HEK293 (cell line): ENCODE results near the gene S100A14.
A peak's percentile ranks its signal among the peaks of the same experiment; 100 is the strongest.

Experiments used
- BCL11B ChIP-seq: fragments of 450-650 bp; formaldehyde crosslinking; IDR thresholded peaks from 2 replicates; pipeline ENCODE4 v1.5.1; 2016; ENCODE audit warnings: low read depth, missing biosample characterization, missing genetic modification characterization
- HOXA7 ChIP-seq: sonication (generic); formaldehyde crosslinking; IDR thresholded peaks from 2 replicates; pipeline ENCODE4 v1.8.1; 2022; ENCODE audit warnings: missing genetic modification reagents, borderline replicate concordance
- INSM2 ChIP-seq: fragments of 450-650 bp; formaldehyde crosslinking; IDR thresholded peaks from 2 replicates; pipeline ENCODE4 v1.5.1; 2016; ENCODE audit warnings: missing biosample characterization, missing genetic modification characterization
- KLF8 ChIP-seq: fragments of 450-650 bp; formaldehyde crosslinking; IDR thresholded peaks from 2 replicates; pipeline ENCODE4 v1.5.1; 2016; ENCODE audit warnings: missing biosample characterization, missing genetic modification characterization
- OSR2 ChIP-seq: fragments of 450-650 bp; formaldehyde crosslinking; IDR thresholded peaks from 2 replicates; pipeline ENCODE4 v1.5.1; 2016; ENCODE audit warnings: missing biosample characterization, missing genetic modification characterization
- PRDM10 ChIP-seq: fragments of 450-650 bp; formaldehyde crosslinking; IDR thresholded peaks from 2 replicates; pipeline ENCODE4 v1.5.1; 2016; ENCODE audit warnings: missing biosample characterization, missing genetic modification characterization
- PRDM6 ChIP-seq: fragments of 450-650 bp; formaldehyde crosslinking; IDR thresholded peaks from 2 replicates; pipeline ENCODE4 v1.5.1; 2017; ENCODE audit warnings: missing biosample characterization, missing genetic modification characterization
- SP7 ChIP-seq: fragments of 450-650 bp; formaldehyde crosslinking; IDR thresholded peaks from 2 replicates; pipeline ENCODE4 v1.5.1; 2016; ENCODE audit warnings: missing biosample characterization, missing genetic modification characterization
- ZBTB10 ChIP-seq: fragments of 450-650 bp; formaldehyde crosslinking; IDR thresholded peaks from 2 replicates; pipeline ENCODE4 v1.5.1; 2016; ENCODE audit warnings: missing biosample characterization, missing genetic modification characterization
- ZNF138 ChIP-seq: fragments of 450-650 bp; formaldehyde crosslinking; IDR thresholded peaks from 2 replicates; pipeline ENCODE4 v1.5.1; 2016; ENCODE audit warnings: missing biosample characterization, missing genetic modification characterization, borderline replicate concordance
- ZNF140 ChIP-seq: fragments of 450-650 bp; formaldehyde crosslinking; IDR thresholded peaks from 2 replicates; pipeline ENCODE4 v1.5.1; 2016; ENCODE audit warnings: missing biosample characterization, missing genetic modification characterization
- ZNF19 ChIP-seq: fragments of 450-650 bp; formaldehyde crosslinking; IDR thresholded peaks from 2 replicates; pipeline ENCODE4; 2016; ENCODE audit warnings: missing biosample characterization, missing genetic modification characterization, low read depth
- ZNF24 ChIP-seq: fragments of 450-650 bp; formaldehyde crosslinking; IDR thresholded peaks from 2 replicates; pipeline ENCODE4 v1.5.1; 2016; ENCODE audit warnings: missing biosample characterization, missing genetic modification characterization
- ZNF26 ChIP-seq: fragments of 450-650 bp; formaldehyde crosslinking; IDR thresholded peaks from 2 replicates; pipeline ENCODE4 v1.5.1; 2016; ENCODE audit warnings: missing biosample characterization, missing genetic modification characterization
- ZNF274 ChIP-seq, 2 experiments: fragments of 200-500 bp in 1 of 2; fragments of 450-650 bp in 1 of 2; sonication (Bioruptor generic) in 1 of 2; formaldehyde crosslinking in 1 of 2; IDR thresholded peaks; 2 replicates each; pipeline versions ENCODE4 v1.5.1 to v1.6.1; 2014 to 2016; ENCODE audit warnings: borderline replicate concordance in 1 of 2, inconsistent platforms in 1 of 2, low read length in 1 of 2, missing biosample characterization in 1 of 2, missing genetic modification characterization in 1 of 2
- ZNF302 ChIP-seq: fragments of 450-650 bp; formaldehyde crosslinking; IDR thresholded peaks from 2 replicates; pipeline ENCODE4 v1.5.1; 2016; ENCODE audit warnings: missing biosample characterization, missing genetic modification characterization, low read depth
- ZNF311 ChIP-seq: fragments of 450-650 bp; formaldehyde crosslinking; IDR thresholded peaks from 2 replicates; pipeline ENCODE4 v1.5.1; 2017; ENCODE audit warnings: missing biosample characterization, missing genetic modification characterization, borderline replicate concordance
- ZNF354C ChIP-seq: fragments of 450-650 bp; formaldehyde crosslinking; IDR thresholded peaks from 2 replicates; pipeline ENCODE4 v1.5.1; 2016; ENCODE audit warnings: missing biosample characterization, missing genetic modification characterization, low read depth, borderline replicate concordance
- ZNF423 ChIP-seq: fragments of 450-650 bp; formaldehyde crosslinking; IDR thresholded peaks from 2 replicates; pipeline ENCODE4 v1.5.1; 2016; ENCODE audit warnings: missing biosample characterization, missing genetic modification characterization
- ZNF544 ChIP-seq: fragments of 450-650 bp; formaldehyde crosslinking; IDR thresholded peaks from 2 replicates; pipeline ENCODE4 v1.5.0; 2017; ENCODE audit warnings: missing biosample characterization, missing genetic modification characterization
- ZNF571 ChIP-seq: fragments of 450-650 bp; formaldehyde crosslinking; IDR thresholded peaks from 2 replicates; pipeline ENCODE4 v1.5.0; 2017; ENCODE audit warnings: missing biosample characterization, missing genetic modification characterization
- ZNF580 ChIP-seq: fragments of 450-650 bp; formaldehyde crosslinking; IDR thresholded peaks from 2 replicates; pipeline ENCODE4 v1.5.1; 2016; ENCODE audit warnings: missing biosample characterization, missing genetic modification characterization
- ZNF626 ChIP-seq: fragments of 450-650 bp; sonication (Bioruptor Pico); formaldehyde crosslinking; IDR thresholded peaks from 2 replicates; pipeline ENCODE4 v1.5.1; 2018; ENCODE audit warnings: missing biosample characterization, missing genetic modification characterization, inconsistent platforms
- ZNF692 ChIP-seq: fragments of 450-650 bp; formaldehyde crosslinking; IDR thresholded peaks from 2 replicates; pipeline ENCODE4 v1.5.1; 2016; ENCODE audit warnings: missing biosample characterization, missing genetic modification characterization
- ZXDB ChIP-seq: fragments of 450-650 bp; formaldehyde crosslinking; IDR thresholded peaks from 2 replicates; pipeline ENCODE4 v1.5.1; 2016; ENCODE audit warnings: missing biosample characterization, missing genetic modification characterization

Gene S100A14

GRCh38 chr1:153566414-153567371 lies 49.4 kb downstream of the S100A14 start (continued):
- TF ChIP-seq ZNF26 (tag by site-specific recombination) (no peak), ZBTB10 (tag by site-specific recombination) (peak; percentile 94), ZNF571 (no peak), BCL11B (tag by site-specific recombination) (no peak), ZNF354C (tag by site-specific recombination) (no peak), ZNF692 (tag by site-specific recombination) (peak; percentile 93), ZNF140 (tag by site-specific recombination) (no peak), ZXDB (tag by site-specific recombination) (peak; percentile 91), HOXA7 (no peak), OSR2 (tag by site-specific recombination) (peak; percentile 56; the same call in 1 of the 2 replicates), INSM2 (tag by site-specific recombination) (peak; percentile 89), PRDM6 (no peak), KLF8 (peak; percentile 99), ZNF311 (tag by site-specific recombination) (no peak), ZNF274 (IDR thresholded peaks at IDR 0.05; ENCODE audit: low read length) (no peak), ZNF274 (tag by site-specific recombination; IDR thresholded peaks at IDR 0.05; ENCODE audit: borderline replicate concordance) (no peak), PRDM10 (tag by site-specific recombination) (peak; percentile 81), ZNF423 (tag by site-specific recombination) (no peak), ZNF626 (tag by site-specific recombination) (no peak), ZNF302 (tag by site-specific recombination) (no peak), ZNF580 (peak; percentile 74), ZNF19 (tag by site-specific recombination) (no peak), ZNF544 (tag by site-specific recombination) (no peak), ZNF24 (peak; percentile 89), SP7 (tag by site-specific recombination) (peak; percentile 97), ZNF138 (no peak)
